Measurements from ENCODE around the gene MYOD1. TPM values are rescaled to one million over a fixed set of nuclear protein-coding genes. Genes with fewer than 3 reads are reported as not detected.

MYOD1 gene
- total RNA-seq, 1 donor from 2014 or later = not detected

- Mint-ChIP-seq H3K36me3 (no peaks in the 10 kb centered on the region), H3K27me3 (ENCODE audit: low read depth) (peaks cover 31% of the 10 kb centered on the region), H3K27ac (no peak overlapping the region), H3K9me3 (peaks cover 12% of the 10 kb centered on the region), H3K4me3 (no peak overlapping the region), H3K4me1 (no peaks in the 10 kb centered on the region)
- TF ChIP-seq CTCF (IDR thresholded peaks at IDR 0.05; ENCODE audit: unreplicated experiment) = no peak
- DNase-seq (ENCODE audit: low spot score in 2 of 2, unreplicated experiment in 2 of 2) = no peak
Measured at GRCh38 chr11:17707830-17708229, 11.5 kb upstream of the MYOD1 start.

- no peaks in the 10 kb centered on the region for H3K9me3 Mint-ChIP-seq
- no peak for DNase-seq (ENCODE audit: low spot score in 2 of 2, unreplicated experiment in 2 of 2)
- H3K27me3 Mint-ChIP-seq (ENCODE audit: low read depth) = peaks cover 4% of the 10 kb centered on the region
- H3K27ac Mint-ChIP-seq = no peak overlapping the region
- H3K36me3 Mint-ChIP-seq = no peaks in the 10 kb centered on the region
- TF ChIP-seq CTCF (IDR thresholded peaks at IDR 0.05; ENCODE audit: unreplicated experiment) = no peak
- H3K4me3 Mint-ChIP-seq = no peak overlapping the region
- H3K4me1 Mint-ChIP-seq = no peaks in the 10 kb centered on the region
Measured at GRCh38 chr11:17711836-17712235, 7.5 kb upstream of the MYOD1 start.

- Mint-ChIP-seq H3K27me3 (ENCODE audit: low read depth) (no peaks in the 10 kb centered on the region), H3K9me3 (no peaks in the 10 kb centered on the region), H3K4me1 (no peaks in the 10 kb centered on the region), H3K27ac (no peak overlapping the region), H3K4me3 (no peak overlapping the region), H3K36me3 (no peaks in the 10 kb centered on the region)
- no peak for TF ChIP-seq CTCF (IDR thresholded peaks at IDR 0.05; ENCODE audit: unreplicated experiment)
- DNase-seq (ENCODE audit: low spot score in 2 of 2, unreplicated experiment in 2 of 2) = no peak
Measured at GRCh38 chr11:17713851-17714250, 5.5 kb upstream of the MYOD1 start.

GRCh38 chr11:17714356-17714854, 5.0 kb upstream of the MYOD1 start:
- H3K4me3 Mint-ChIP-seq = no peak overlapping the region
- peaks cover 2% of the 10 kb centered on the region for H3K4me1 Mint-ChIP-seq
- peak in 1 of 2 experiments; percentile 27 for DNase-seq (ENCODE audit: low spot score in 2 of 2, unreplicated experiment in 2 of 2)
- TF ChIP-seq CTCF (IDR thresholded peaks at IDR 0.05; ENCODE audit: unreplicated experiment) = no peak
- H3K27ac Mint-ChIP-seq = no peak overlapping the region
- H3K9me3 Mint-ChIP-seq = no peaks in the 10 kb centered on the region
- peaks cover 1% of the 10 kb centered on the region for H3K27me3 Mint-ChIP-seq (ENCODE audit: low read depth)
- H3K36me3 Mint-ChIP-seq = no peaks in the 10 kb centered on the region

- Mint-ChIP-seq H3K27me3 (ENCODE audit: low read depth) (peaks cover 6% of the 10 kb centered on the region), H3K4me3 (no peak overlapping the region), H3K27ac (no peak overlapping the region), H3K9me3 (no peaks in the 10 kb centered on the region), H3K36me3 (no peaks in the 10 kb centered on the region), H3K4me1 (peaks cover 2% of the 10 kb centered on the region)
- no peak for DNase-seq (ENCODE audit: low spot score in 2 of 2, unreplicated experiment in 2 of 2)
- TF ChIP-seq CTCF (IDR thresholded peaks at IDR 0.05; ENCODE audit: unreplicated experiment) = no peak
Measured at GRCh38 chr11:17714870-17715269, 4.5 kb upstream of the MYOD1 start.

GRCh38 chr11:17716807-17717206, 2.6 kb upstream of the MYOD1 start:
- Mint-ChIP-seq H3K36me3 (no peaks in the 10 kb centered on the region), H3K4me3 (no peak overlapping the region), H3K4me1 (peaks cover 2% of the 10 kb centered on the region), H3K27me3 (ENCODE audit: low read depth) (peaks cover 25% of the 10 kb centered on the region), H3K27ac (no peak overlapping the region), H3K9me3 (no peaks in the 10 kb centered on the region)
- no peak for TF ChIP-seq CTCF (IDR thresholded peaks at IDR 0.05; ENCODE audit: unreplicated experiment)
- no peak for DNase-seq (ENCODE audit: low spot score in 2 of 2, unreplicated experiment in 2 of 2)
